GM12875 (cell line): Measurements from ENCODE around the gene NAGS.

ENCODE experiments used
- H3K4me3 ChIP-seq: one replicate; pipeline ENCODE4 v1.5.1; 2011; ENCODE audit warnings: low read depth, low read length, control low read depth
- TF ChIP-seq, protein P1 (sequence below): IDR thresholded peaks from 2 replicates; pipeline ENCODE4 v1.5.1; 2011; ENCODE audit warnings: low read depth, mild to moderate bottlenecking, control low read depth, inconsistent platforms, low read length, moderate library complexity, borderline replicate concordance; ENCODE audit not compliant: insufficient read depth

The NAGS gene

DNA sequence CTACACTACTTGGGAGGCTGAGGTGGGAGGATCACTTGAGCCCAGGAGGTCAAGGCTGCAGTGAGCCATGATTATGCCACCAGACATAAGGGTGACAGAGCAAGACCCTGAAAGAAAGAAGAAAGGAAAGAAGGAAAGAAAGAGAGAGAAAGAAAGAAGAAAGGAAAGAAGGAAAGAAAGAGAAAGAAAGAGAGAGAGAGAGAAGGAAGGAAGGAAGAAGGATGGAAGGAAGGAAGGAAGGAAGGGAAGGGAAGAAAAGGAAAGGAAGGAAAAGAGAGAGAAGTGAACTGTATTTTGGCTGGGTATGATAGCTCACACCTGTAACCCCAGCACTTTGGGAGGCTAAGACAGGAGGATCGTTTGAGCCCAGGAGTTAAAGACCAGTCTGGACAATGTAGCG lies 26.3 kb upstream of the NAGS start:
- no peak overlapping the region for H3K4me3 ChIP-seq
- TF ChIP-seq, protein P1, sequence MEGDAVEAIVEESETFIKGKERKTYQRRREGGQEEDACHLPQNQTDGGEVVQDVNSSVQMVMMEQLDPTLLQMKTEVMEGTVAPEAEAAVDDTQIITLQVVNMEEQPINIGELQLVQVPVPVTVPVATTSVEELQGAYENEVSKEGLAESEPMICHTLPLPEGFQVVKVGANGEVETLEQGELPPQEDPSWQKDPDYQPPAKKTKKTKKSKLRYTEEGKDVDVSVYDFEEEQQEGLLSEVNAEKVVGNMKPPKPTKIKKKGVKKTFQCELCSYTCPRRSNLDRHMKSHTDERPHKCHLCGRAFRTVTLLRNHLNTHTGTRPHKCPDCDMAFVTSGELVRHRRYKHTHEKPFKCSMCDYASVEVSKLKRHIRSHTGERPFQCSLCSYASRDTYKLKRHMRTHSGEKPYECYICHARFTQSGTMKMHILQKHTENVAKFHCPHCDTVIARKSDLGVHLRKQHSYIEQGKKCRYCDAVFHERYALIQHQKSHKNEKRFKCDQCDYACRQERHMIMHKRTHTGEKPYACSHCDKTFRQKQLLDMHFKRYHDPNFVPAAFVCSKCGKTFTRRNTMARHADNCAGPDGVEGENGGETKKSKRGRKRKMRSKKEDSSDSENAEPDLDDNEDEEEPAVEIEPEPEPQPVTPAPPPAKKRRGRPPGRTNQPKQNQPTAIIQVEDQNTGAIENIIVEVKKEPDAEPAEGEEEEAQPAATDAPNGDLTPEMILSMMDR, result no peak

DNA sequence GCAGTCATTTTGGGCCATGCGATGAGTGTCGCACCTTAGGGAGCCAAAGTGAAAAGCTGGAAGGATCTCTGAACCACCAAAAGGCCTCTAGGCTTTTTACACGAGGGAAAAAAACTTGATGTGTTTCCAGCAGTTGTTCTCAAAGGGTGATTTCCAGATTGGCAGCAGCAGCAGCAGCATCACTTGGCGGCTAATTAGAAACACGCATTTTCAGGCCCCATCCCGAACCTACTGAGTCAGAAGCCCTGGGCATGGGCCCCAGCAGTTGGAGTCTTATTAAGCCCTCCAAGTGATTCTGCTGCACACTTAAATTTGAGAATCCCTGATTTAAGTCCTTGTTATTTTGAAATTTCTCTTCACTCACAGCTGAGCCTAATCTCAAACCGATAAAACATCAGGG lies 25.4 kb upstream of the NAGS start:
- TF ChIP-seq, protein P1, result no peak
- no peak overlapping the region for H3K4me3 ChIP-seq

DNA sequence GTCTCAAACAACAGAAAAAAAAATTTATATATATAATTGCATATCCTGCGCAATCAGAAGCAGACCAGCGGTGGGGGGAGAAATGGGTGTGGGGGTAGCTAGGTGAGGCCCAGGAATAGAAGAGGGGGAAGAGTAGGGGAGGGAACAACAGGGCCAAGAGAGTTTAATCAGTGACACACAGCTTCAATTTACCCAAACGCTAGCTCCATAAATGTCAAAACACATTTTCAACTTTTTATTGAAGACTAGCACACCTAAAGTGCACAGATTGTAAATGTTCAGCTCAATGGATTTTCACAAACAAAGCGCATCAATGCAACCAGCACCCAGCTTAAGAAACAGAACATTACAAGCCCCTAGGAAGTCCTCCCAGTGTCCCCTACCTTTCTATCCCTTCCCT lies 24.8 kb upstream of the NAGS start:
- TF ChIP-seq, protein P1, result no peak
- H3K4me3 ChIP-seq, result no peak overlapping the region

DNA sequence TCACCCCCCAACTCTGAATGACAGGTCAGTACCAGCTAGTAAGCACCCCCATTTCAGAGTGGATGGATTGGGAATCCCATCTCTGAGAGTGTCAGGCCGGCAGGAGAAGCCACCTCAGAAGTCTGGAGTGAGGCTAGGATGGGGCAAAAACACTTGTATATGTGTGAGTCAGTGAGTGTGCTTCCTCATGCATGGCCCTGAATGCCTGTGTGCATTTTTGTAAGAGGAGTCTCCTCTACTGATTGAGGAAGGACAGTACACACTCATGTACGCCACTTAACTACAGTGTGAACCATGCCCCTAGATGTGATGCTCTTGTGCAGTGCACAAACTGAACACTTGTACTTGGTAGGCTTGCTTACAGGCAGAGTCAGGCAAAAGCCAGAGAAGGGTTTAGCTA lies 22.3 kb upstream of the NAGS start:
- H3K4me3 ChIP-seq, result no peak overlapping the region
- TF ChIP-seq, protein P1, result no peak

DNA sequence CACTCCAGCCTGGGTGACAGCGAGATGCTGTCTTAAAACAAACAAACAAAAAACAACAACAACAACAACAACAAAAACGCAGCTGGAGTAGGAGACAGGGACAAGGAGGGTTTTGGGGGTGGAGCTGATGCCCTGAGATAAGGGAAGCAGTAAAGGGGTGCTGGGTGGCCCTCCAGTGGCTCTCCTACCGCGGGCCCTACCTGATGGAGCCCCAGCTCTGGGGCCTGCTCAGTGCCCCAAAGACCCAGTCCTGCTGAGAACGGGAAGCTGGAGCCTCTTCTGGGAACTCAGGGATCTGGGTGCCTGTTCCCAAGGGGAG lies 21.3 kb upstream of the NAGS start:
- H3K4me3 ChIP-seq, result no peak overlapping the region
- TF ChIP-seq, protein P1, result no peak

DNA sequence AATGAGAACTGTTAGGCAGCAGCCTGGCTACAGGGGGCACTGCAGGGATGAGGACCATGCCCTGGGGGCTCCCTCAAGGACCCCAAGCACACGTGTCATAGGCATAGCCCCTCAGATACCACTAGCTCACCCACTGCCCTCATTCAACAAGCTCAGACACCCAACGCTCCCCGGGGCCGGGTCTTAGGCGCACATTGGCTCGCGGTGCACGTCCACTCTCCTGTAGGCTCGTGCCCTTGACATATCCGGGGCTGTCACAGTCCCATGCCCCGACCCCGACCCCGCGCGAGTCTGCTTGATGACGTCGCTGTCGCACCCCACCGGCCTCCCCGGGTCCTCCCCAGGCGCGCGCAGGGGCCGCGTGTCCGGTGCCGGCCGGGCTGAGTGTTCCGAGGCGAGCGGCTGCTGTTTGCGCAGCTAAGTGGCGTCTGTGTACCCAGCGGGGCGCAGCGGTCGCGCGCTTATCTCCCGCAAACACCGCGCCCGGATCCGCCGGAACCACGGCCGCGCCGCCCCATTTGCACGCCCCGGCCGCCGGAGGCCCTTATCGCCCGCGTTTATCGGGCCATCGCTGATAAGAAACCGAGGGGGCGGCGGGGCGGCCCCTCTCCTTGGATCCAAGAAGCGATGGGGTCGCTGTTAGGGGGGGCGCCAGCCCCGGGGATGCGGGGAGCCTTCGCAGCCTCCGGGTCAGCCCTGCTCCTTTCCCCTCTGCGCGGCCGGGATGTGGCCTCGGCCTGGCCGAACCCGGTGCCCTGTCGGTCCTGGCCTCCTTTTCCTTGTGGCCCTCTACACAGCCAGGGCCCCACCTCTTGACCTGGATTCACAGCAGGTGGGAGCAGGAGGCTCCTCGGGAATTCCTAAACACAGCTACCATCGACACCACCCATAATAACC lies 20.7 kb upstream of the NAGS start:
- no peak overlapping the region for H3K4me3 ChIP-seq
- TF ChIP-seq, protein P1, result 0 out of 2 replicates have a peak, but pooled peaks have one; percentile 15

DNA sequence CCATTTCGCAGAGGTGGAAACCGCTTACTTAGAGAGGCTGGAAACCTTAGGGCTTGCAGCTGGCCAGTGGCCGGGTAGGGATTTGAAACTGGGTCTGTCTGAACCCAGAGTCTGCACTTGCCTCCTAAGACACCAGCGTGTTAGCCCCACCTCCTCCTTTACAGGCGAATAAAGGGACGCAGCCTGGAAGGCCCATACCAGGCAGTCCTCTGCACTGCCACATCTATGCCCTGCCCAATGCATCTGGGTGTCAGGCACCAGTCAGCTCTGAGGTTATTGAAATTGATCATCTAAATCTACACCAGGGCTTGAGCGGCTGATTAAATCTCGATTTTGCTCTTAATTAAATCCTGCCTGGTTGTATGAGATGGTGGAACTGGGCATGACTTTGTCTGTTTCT lies 19.9 kb upstream of the NAGS start:
- TF ChIP-seq, protein P1, result no peak
- no peak overlapping the region for H3K4me3 ChIP-seq
